Thoracic aorta (tissue), 2 donors: ENCODE data around the gene STH. TPM values are rescaled to one million over a fixed set of nuclear protein-coding genes. Genes with fewer than 3 reads are reported as not detected.

Experiments
- ATAC-seq: fragments of 150-250 bp; one replicate; pipeline ENCODE4 v1.8.0; 2017; ENCODE audit warnings: low read depth; ENCODE audit not compliant: insufficient number of reproducible peaks, low FRiP score
- DNase-seq: peaks from one replicate; pipeline ENCODE4 v3.0.0-alpha.2; 2020; ENCODE audit warnings: low spot score
- H3K27ac ChIP-seq, 2 donors: fragments of 200-600 bp; sonication (generic); 1 replicate in 1 of 2; 2 replicates in 1 of 2; pipeline ENCODE4 v1.5.1; 2016; ENCODE audit warnings: mild to moderate bottlenecking in 2 of 2, moderate library complexity in 2 of 2
- H3K27me3 ChIP-seq: fragments of 200-600 bp; sonication (generic); replicated peaks from 2 replicates; pipeline ENCODE4 v1.6.0; 2016; ENCODE audit warnings: mild to moderate bottlenecking; ENCODE audit not compliant: insufficient read depth
- H3K36me3 ChIP-seq: fragments of 200-600 bp; sonication (generic); one replicate; pipeline ENCODE4 v1.5.1; 2016
- H3K4me1 ChIP-seq, 2 donors: fragments of 200-600 bp; sonication (generic); 1 replicate in 1 of 2; 2 replicates in 1 of 2; pipeline versions ENCODE4 v1.5.1 to v1.6.0; 2016; ENCODE audit warnings: low read depth in 2 of 2, mild to moderate bottlenecking in 1 of 2; ENCODE audit not compliant: control insufficient read depth in 1 of 2
- H3K4me3 ChIP-seq: fragments of 200-600 bp; sonication (generic); 2 replicates; pipeline ENCODE4 v1.5.1; 2016; ENCODE audit warnings: mild to moderate bottlenecking
- H3K9me3 ChIP-seq: fragments of 200-600 bp; sonication (generic); 2 replicates; pipeline ENCODE4 v1.5.1; 2016
- total RNA-seq, 2 donors: library from RNA; depleted of rRNA; stranded (reverse); fragments of >200 nt; gene quantifications; one replicate each; pipeline versions ENCODE4 v1.1.0 to v1.2.3, GENCODE V29; 2016
- TF ChIP-seq, protein P1 (sequence below): fragments of 200-600 bp; sonication (generic); IDR thresholded peaks from one replicate; pipeline ENCODE4 v1.5.1; 2019; ENCODE audit warnings: antibody characterized with exemption

STH gene, protein sequence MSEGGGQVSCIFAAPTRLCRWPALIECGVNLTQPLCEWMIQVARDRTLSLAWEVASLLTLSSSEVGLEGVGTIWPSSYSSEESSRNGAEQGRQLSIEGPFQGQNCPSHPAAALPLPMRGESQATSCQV
- not detected for total RNA-seq

DNA sequence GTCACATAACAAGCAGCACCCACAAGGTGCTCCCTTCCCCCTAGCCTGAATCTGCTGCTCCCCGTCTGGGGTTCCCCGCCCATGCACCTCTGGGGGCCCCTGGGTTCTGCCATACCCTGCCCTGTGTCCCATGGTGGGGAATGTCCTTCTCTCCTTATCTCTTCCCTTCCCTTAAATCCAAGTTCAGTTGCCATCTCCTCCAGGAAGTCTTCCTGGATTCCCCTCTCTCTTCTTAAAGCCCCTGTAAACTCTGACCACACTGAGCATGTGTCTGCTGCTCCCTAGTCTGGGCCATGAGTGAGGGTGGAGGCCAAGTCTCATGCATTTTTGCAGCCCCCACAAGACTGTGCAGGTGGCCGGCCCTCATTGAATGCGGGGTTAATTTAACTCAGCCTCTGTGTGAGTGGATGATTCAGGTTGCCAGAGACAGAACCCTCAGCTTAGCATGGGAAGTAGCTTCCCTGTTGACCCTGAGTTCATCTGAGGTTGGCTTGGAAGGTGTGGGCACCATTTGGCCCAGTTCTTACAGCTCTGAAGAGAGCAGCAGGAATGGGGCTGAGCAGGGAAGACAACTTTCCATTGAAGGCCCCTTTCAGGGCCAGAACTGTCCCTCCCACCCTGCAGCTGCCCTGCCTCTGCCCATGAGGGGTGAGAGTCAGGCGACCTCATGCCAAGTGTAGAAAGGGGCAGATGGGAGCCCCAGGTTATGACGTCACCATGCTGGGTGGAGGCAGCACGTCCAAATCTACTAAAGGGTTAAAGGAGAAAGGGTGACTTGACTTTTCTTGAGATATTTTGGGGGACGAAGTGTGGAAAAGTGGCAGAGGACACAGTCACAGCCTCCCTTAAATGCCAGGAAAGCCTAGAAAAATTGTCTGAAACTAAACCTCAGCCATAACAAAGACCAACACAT is at the start of gene STH:
TSS of gene STH (plus strand) at position 264 of the 913 bp plus-strand sequence. CDS start at position 294, 30 bp downstream.
- Histone ChIP-seq H3K4me1 (peaks cover 3 to 20% of the 10 kb centered on the region in 2 donors), H3K9me3 (no peaks in the 10 kb centered on the region), H3K4me3 (no peak within 1 kb of the TSS), H3K27me3 (no peaks in the 10 kb centered on the region), H3K36me3 (no peaks in the 10 kb centered on the region), H3K27ac (no peak within 1 kb of the TSS)
- no peak for DNase-seq
- TF ChIP-seq, protein P1, sequence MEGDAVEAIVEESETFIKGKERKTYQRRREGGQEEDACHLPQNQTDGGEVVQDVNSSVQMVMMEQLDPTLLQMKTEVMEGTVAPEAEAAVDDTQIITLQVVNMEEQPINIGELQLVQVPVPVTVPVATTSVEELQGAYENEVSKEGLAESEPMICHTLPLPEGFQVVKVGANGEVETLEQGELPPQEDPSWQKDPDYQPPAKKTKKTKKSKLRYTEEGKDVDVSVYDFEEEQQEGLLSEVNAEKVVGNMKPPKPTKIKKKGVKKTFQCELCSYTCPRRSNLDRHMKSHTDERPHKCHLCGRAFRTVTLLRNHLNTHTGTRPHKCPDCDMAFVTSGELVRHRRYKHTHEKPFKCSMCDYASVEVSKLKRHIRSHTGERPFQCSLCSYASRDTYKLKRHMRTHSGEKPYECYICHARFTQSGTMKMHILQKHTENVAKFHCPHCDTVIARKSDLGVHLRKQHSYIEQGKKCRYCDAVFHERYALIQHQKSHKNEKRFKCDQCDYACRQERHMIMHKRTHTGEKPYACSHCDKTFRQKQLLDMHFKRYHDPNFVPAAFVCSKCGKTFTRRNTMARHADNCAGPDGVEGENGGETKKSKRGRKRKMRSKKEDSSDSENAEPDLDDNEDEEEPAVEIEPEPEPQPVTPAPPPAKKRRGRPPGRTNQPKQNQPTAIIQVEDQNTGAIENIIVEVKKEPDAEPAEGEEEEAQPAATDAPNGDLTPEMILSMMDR: no peak
- ATAC-seq: no peak

DNA sequence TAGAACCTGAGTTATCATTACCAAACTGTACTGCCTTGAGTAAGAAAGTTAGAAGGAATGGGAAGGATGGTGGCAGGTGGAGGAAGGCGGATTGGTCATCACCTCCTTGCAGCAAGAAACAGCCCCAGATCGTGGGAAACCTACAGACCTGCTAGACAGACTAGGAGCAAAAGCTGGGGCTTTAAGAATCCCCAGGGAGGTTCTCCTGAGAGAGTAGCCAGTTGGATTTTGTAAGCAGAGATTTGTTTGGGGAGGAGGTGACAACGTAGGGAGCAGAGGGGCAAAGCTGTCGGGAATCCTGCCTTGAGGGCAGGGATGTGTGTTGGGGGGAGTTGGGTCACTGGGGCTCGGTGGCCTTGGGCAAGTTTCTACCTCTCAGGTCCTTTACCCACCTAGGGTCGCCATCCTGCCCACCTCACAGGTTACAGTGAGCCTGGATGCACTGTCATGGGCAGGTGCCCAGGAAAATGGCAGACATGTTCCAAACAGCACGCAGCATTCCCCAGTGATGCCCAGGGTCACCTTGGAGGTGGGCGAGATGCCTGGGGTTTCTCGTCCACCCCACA is 49.2 kb upstream of the STH start:
- no peak overlapping the region for H3K27ac ChIP-seq
- no peaks in the 10 kb centered on the region for H3K9me3 ChIP-seq
- peaks cover 0 to 23% of the 10 kb centered on the region in 2 donors for H3K4me1 ChIP-seq
- no peak overlapping the region for H3K4me3 ChIP-seq
- DNase-seq: no peak
- no peaks in the 10 kb centered on the region for H3K27me3 ChIP-seq
- no peak for ATAC-seq
- TF ChIP-seq, protein P1: no peak
- H3K36me3 ChIP-seq: no peaks in the 10 kb centered on the region

DNA sequence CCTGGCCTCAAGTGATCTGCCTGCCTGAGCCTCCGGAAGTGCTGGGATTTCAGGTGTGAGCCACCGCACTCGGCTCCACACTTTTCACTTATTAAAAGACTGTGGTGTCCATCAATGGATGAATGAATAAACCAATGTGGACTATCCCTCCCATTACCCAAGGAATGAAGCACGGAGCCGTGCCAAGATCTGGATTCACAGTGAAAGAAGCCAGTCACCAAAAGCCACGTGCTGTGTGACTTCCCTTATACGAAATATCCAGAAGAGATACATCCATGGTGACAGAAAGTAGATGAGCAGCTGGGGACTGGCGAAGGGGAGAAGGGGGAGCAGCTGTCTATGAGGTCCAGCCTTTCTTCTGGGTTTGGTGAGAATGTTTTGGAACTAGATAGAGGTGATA is 48.2 kb upstream of the STH start:
- Histone ChIP-seq H3K27me3 (no peaks in the 10 kb centered on the region), H3K4me3 (no peak overlapping the region), H3K9me3 (no peaks in the 10 kb centered on the region), H3K27ac (no peak overlapping the region), H3K36me3 (no peaks in the 10 kb centered on the region), H3K4me1 (peaks cover 0 to 23% of the 10 kb centered on the region in 2 donors)
- TF ChIP-seq, protein P1: no peak
- ATAC-seq (no peak), DNase-seq (no peak)

DNA sequence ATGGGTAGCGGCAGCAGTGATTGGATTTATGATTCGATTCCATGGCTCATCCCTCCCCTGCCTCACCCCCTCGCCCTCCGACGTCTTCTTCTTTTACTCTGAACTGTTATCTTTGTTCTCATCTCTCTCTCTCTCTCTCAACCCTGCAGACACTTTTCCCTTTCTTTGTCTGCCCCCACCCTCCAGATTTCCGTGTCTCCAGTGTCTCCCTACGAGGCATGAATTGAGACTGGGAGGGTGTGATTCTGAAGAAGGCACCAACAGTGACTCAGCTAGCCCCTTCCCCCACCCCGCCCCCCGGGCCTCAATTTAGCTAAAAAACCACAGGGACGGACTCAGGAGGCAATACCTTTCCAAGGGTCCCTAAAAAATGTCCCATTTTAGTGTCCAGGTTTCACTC is 47.6 kb upstream of the STH start:
- DNase-seq: no peak
- H3K27me3 ChIP-seq: no peaks in the 10 kb centered on the region
- ATAC-seq: no peak

More for the DNA sequence above, 47.6 kb upstream of the STH start:
- no peaks in the 10 kb centered on the region for H3K36me3 ChIP-seq
- H3K4me3 ChIP-seq: no peak overlapping the region
- peaks cover 0 to 23% of the 10 kb centered on the region in 2 donors for H3K4me1 ChIP-seq
- no peaks in the 10 kb centered on the region for H3K9me3 ChIP-seq
- TF ChIP-seq, protein P1: no peak
- H3K27ac ChIP-seq: no peak overlapping the region
